Muscle layer of duodenum (tissue), 2 donors: Measurements from ENCODE around the gene ZDHHC9.

Source experiments
- H3K27ac ChIP-seq: one replicate; pipeline ENCODE4 v1.7.0; 2013; ENCODE audit warnings: mild to moderate bottlenecking, low read length
- H3K27me3 ChIP-seq: one replicate; pipeline ENCODE4 v1.7.0; 2013; ENCODE audit warnings: low read depth, mild to moderate bottlenecking, control low read depth, low read length
- H3K36me3 ChIP-seq, 2 donors: one replicate each; pipeline ENCODE4 v1.7.0; 2013; ENCODE audit warnings: low read length in 2 of 2, control low read depth in 1 of 2, mild to moderate bottlenecking in 1 of 2; ENCODE audit not compliant: insufficient read depth in 2 of 2, control insufficient read depth in 1 of 2
- H3K4me1 ChIP-seq, 2 donors: one replicate each; pipeline ENCODE4 v1.7.0; 2013; ENCODE audit warnings: low read length in 2 of 2, mild to moderate bottlenecking in 2 of 2, control low read depth in 1 of 2, moderate library complexity in 1 of 2; ENCODE audit not compliant: insufficient read depth in 2 of 2, control insufficient read depth in 1 of 2
- H3K4me3 ChIP-seq, 2 donors: one replicate each; pipeline ENCODE4 v1.7.0; 2013; ENCODE audit warnings: low read length in 2 of 2, low read depth in 1 of 2, mild to moderate bottlenecking in 1 of 2
- H3K9me3 ChIP-seq, 2 donors: one replicate each; pipeline ENCODE4 v1.7.0; 2013; ENCODE audit warnings: low read length in 2 of 2, control low read depth in 1 of 2, mild to moderate bottlenecking in 1 of 2; ENCODE audit not compliant: control insufficient read depth in 1 of 2
- donor health status: healthy.

Gene ZDHHC9

DNA sequence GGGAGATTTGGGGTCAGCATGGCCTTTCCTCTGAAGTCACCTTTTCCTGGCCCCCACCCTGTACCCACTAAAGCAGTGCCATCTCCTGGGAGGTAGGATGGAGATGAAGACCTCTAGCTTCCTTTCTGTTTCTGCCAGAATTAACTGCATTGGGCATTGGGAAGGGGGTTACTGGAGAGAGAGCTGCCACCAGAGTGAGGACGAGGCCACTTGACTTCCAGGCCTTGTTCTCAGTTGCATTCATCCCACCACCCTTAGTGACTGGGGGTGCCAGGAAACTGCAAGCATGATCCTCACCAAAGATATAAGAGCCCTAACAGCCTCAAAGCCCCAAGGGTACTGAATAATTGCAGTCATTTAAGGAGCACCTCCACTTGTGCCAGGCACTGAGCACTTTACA is 48.1 kb downstream of the ZDHHC9 start:
- Histone ChIP-seq H3K9me3 (no peaks in the 10 kb centered on the region), H3K4me1 (no peaks in the 10 kb centered on the region), H3K27ac (no peak overlapping the region), H3K4me3 (no peak overlapping the region), H3K27me3 (no peaks in the 10 kb centered on the region), H3K36me3 (peaks cover 0 to 6% of the 10 kb centered on the region in 2 donors)

DNA sequence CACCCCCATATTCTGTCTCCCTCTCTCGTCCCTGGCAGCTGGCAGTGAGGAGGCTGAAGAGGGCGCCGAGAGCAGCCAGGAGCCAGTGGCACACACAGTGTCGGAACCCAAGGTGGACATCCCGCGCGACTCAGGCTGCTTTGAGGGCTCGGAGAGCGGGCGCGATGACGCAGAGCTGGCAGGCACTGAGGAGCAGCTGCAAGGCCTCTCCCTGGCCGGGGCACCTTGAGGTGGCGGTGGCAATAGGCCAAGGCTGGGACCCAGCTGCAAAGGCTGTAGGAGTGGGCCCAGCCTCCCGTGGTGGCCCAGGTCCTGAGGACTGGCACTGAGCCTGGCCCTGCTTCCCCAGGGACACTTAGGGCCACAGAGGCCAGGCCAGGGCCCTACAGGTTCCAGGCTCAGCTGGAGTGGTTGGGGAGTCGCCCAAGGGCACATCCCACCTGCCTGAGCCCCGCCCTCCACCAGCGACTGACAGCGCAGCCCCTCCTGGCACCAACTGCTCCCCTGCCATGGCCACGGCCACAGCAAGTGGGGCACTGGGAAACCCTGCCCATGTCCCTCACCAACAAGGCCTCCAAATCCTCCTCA is 50.0 kb downstream of the ZDHHC9 start:
- Histone ChIP-seq H3K36me3 (peaks cover 0 to 6% of the 10 kb centered on the region in 2 donors), H3K9me3 (no peaks in the 10 kb centered on the region), H3K4me3 (no peak overlapping the region), H3K4me1 (no peaks in the 10 kb centered on the region), H3K27me3 (no peaks in the 10 kb centered on the region), H3K27ac (no peak overlapping the region)

DNA sequence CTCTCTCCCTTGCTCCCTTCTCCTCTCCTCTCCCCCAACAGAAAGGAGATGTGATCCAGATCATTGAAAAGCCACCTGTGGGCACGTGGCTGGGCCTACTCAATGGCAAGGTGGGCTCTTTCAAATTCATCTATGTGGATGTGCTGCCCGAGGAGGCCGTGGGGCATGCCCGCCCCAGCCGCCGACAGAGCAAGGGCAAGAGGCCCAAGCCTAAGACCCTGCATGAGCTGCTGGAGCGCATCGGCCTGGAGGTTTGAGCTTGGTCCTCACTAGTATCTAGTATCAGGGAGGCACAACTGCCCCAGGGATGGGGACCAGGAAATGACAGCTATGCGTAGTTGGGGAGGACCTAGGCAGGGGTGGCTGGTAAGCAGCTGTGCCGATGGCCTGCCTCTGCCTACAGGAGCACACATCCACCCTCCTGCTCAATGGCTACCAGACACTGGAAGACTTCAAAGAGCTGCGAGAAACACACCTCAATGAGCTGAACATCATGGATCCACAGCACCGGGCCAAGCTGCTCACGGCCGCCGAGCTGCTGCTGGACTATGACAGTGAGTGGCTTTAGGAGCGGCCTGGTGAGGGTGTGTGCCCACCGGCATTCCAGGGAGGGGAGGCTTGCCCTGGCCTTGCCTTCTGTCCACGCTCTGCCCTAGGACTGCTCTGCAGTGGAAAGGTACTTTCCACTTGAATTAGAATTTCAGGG is 50.9 kb downstream of the ZDHHC9 start:
- H3K9me3 ChIP-seq = no peaks in the 10 kb centered on the region
- H3K36me3 ChIP-seq = peaks cover 0 to 2% of the 10 kb centered on the region in 2 donors
- H3K4me1 ChIP-seq = no peaks in the 10 kb centered on the region
- no peaks in the 10 kb centered on the region for H3K27me3 ChIP-seq
- H3K4me3 ChIP-seq = no peak overlapping the region
- H3K27ac ChIP-seq = no peak overlapping the region

DNA sequence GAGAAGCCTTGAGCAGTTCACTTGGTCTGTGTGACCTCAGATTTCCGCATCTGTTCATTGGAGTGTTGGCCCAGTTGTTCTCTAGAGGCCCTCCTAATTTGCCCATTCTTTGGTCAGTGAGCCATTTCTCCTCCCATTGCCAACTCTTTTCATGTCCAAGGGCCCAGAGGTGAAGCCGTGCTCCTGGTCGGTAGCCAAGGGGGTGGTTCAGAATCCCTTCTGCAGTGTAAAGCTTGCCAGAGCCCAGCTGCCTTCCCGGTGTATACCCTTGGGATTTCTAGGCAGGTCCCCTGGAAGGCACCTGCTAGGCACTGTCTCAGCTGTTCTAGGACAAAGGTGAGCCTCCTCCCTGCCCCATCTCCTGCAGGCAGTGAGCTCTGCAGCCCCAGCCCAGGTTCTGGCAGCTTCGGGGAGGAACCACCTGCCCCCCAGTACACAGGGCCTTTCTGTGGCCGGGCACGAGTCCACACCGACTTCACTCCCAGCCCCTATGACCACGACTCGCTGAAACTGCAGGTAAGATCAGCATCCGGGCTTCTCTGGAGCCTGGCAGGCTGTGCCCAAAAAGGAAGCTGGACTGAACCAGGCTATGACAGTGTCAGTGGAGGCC is 51.6 kb downstream of the ZDHHC9 start:
- no peaks in the 10 kb centered on the region for H3K9me3 ChIP-seq
- no peak overlapping the region for H3K27ac ChIP-seq
- no peaks in the 10 kb centered on the region for H3K4me1 ChIP-seq
- H3K4me3 ChIP-seq = no peak overlapping the region
- H3K36me3 ChIP-seq = no peaks in the 10 kb centered on the region
- no peaks in the 10 kb centered on the region for H3K27me3 ChIP-seq

DNA sequence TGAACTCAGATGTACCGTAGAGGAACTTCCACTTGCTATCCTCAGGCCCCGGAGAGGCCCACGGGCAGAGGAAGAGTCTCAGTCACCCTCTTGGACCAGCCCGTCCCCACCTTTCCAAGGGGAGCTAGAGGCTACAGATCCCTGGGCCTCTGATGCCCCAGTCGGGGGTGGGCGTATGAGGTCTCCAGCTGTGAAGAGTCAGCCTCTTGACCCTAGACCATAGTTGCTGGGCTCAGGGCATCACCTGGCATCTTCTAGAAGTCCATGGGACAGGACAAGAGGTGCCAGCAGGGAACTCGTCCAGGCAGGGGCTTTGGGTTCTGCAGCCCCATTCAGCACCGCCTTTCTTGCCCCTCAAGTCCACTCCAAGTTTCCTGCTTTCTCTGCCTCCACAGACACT is 52.4 kb downstream of the ZDHHC9 start:
- H3K9me3 ChIP-seq = no peaks in the 10 kb centered on the region
- no peak overlapping the region for H3K4me3 ChIP-seq
- H3K36me3 ChIP-seq = no peaks in the 10 kb centered on the region
- no peaks in the 10 kb centered on the region for H3K4me1 ChIP-seq
- no peak overlapping the region for H3K27ac ChIP-seq
- H3K27me3 ChIP-seq = no peaks in the 10 kb centered on the region

DNA sequence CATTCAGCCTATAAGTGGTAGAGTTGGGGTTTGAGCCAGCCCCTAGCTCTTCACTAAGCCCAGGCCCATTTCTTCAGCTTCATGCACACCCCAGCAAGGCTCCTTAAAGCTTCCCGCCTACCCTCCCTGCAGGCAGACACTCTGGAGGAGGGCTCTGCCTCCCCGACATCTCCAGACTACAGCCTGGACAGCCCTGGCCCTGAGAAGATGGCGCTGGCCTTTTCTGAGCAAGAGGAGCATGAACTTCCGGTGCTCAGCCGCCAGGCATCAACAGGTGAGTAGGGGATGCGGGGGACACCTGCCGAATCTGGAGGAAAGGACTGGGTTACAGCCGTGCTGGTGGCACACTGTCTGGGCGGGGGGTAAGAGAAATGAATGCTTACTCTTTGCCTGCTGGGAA is 52.9 kb downstream of the ZDHHC9 start:
- no peaks in the 10 kb centered on the region for H3K4me1 ChIP-seq
- H3K9me3 ChIP-seq = no peaks in the 10 kb centered on the region
- H3K36me3 ChIP-seq = no peaks in the 10 kb centered on the region
- no peaks in the 10 kb centered on the region for H3K27me3 ChIP-seq
- H3K27ac ChIP-seq = no peak overlapping the region
- no peak overlapping the region for H3K4me3 ChIP-seq

DNA sequence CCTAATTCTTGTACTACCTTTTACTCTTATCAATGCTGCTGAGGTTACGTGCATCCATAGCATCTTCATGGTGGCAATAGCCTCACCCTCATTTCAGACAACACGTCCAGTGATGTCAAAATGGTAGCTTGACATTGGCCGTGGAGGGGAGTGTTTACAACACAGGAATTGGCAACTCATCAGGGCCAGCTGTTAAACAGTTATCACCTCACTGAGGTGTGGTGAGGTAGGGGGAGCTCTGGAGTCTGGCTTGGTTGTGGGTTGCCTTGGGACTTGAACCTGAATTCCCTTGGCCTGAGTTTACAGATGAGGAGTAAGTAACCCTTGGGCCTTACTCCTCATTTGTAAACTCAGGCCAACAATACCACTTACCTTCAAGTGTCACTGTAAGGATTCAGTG is 53.5 kb downstream of the ZDHHC9 start:
- Histone ChIP-seq H3K4me3 (no peak overlapping the region), H3K36me3 (no peaks in the 10 kb centered on the region), H3K27me3 (no peaks in the 10 kb centered on the region), H3K9me3 (no peaks in the 10 kb centered on the region), H3K27ac (no peak overlapping the region), H3K4me1 (no peaks in the 10 kb centered on the region)

DNA sequence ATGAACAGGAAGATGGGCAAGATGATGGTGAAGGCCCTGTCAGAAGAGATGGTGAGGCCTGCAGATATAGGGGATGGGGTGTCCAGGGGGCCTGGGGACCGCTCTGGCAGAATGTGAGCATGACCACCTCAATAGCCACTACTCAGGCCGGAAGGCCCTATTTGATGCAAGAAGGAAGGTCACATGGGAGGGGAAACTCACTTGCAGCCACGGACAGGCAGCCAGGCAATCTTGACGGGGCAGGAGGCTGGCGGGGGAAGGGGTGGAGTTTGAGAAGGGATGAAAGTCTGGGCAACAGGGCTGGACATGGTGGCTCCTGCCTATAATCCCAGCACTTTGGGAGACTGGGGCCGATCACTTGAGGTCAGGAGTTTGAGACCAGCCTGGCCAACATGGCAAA is 55.2 kb downstream of the ZDHHC9 start:
- Histone ChIP-seq H3K9me3 (no peaks in the 10 kb centered on the region), H3K27me3 (no peaks in the 10 kb centered on the region), H3K4me1 (no peaks in the 10 kb centered on the region), H3K27ac (no peak overlapping the region), H3K36me3 (no peaks in the 10 kb centered on the region), H3K4me3 (no peak overlapping the region)

DNA sequence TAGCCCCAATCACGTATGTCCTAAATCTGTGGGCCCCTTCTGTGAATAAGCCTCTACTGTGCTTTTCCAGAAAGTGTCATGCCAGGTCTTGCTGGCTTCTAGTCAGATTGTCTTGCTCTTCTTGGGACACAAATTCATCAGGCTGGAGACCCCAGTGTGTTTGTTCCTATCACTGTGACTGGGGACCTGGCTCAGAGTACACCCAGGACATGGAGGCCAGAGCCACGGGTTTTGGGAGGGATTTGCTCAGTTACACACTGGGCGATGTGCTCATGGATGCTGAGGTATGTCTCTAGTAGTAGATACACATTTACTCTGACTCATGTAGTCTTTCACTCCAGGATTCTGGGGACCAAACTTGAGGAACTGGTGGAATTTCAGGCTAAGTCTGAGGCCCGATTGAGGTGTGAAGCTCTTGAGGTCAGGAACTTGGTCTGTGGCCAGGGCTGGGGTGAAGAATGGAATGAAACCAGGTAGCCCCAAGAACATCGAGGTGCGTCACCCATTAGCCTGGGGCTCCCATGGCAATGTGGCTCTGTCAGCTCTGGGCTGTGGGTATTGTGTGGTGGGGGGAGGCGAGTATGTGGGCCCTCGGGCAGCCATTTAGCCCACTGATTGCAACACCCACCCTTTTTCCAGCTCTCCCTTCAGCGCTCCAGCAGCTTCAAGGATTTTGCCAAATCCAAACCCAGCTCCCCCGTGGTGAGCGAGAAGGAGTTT is 56.2 kb downstream of the ZDHHC9 start:
- no peak overlapping the region for H3K4me3 ChIP-seq
- no peaks in the 10 kb centered on the region for H3K27me3 ChIP-seq
- H3K36me3 ChIP-seq = no peaks in the 10 kb centered on the region
- H3K4me1 ChIP-seq = no peaks in the 10 kb centered on the region
- H3K27ac ChIP-seq = no peak overlapping the region
- H3K9me3 ChIP-seq = no peaks in the 10 kb centered on the region

DNA sequence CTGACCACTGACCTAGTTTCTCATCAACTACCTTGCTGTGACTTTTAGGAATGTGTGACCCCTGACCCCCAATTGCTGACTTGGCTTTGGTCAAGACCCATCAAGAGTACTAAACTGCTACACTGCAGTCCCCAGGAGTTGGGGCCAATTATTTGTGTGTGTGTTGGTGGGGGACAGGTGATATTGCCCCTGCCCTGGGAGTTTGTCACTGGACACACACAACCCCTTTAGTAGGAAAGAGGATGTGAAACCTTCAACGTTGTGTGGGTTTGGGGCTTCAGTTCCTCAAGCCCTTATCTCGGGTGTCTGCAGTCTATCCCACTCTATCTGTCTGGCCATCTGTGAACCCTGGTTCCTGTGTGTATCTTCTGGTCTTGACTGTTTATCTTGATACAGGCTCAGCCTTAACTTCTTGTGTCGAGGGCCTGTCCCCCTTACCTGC is 57.5 kb downstream of the ZDHHC9 start:
- H3K9me3 ChIP-seq = no peaks in the 10 kb centered on the region
- H3K27me3 ChIP-seq = no peaks in the 10 kb centered on the region
- no peak overlapping the region for H3K4me3 ChIP-seq
- no peaks in the 10 kb centered on the region for H3K36me3 ChIP-seq
- no peak overlapping the region for H3K27ac ChIP-seq
- no peaks in the 10 kb centered on the region for H3K4me1 ChIP-seq

DNA sequence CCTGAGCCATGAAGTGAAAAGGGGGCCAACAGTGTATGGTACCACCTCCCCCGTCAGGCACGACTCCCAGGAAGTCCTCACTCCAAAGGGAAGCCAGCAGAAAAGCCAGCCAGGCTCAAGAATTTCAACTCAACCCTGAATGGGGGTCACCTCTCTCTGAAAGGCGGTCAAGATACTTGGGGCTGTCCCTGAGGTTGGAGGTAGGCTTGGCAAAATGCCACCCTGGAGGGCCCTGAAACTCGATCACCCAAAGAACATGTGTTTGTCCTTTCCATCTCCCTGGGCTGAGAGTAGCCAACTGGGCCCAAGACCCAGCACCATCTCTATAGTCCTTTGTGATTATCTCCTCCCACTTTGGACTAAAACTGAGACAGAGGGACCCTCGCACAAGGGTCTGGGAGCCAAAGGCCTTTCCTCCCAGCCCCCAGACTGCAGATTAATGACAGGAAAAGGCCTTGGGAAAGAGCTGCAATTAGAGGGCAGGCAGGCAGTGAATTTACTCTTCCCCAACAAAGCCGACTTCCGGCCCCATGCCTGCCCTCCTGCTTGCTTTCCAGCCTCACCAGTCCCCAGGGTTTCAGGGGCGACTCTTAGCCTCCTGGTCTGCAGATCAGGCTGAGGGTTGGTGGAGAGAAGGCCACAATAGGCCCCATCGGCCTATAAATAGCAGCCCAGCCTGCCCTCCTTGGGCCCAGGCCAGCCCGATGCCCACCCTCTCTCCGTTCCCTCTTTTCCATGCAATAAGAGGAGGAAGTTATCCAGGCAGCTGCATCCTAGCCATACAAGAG is 58.3 kb downstream of the ZDHHC9 start:
- H3K4me3 ChIP-seq = no peak overlapping the region
- no peaks in the 10 kb centered on the region for H3K36me3 ChIP-seq
- H3K27me3 ChIP-seq = no peaks in the 10 kb centered on the region
- H3K9me3 ChIP-seq = no peaks in the 10 kb centered on the region
- H3K4me1 ChIP-seq = no peaks in the 10 kb centered on the region
- no peak overlapping the region for H3K27ac ChIP-seq
